Osteocyte (in vitro differentiated cells): ENCODE measurements around the gene FREY1. TPM values are rescaled to one million over a fixed set of nuclear protein-coding genes. Genes with fewer than 3 reads are reported as not detected.

Experiments used
- DNase-seq: peaks from one replicate; pipeline ENCODE4 v3.0.0; 2021; ENCODE audit warnings: mixed read lengths; ENCODE audit not compliant: unreplicated experiment; ENCODE audit errors: extremely low spot score
- H3K27ac Mint-ChIP-seq: one replicate; pipeline ENCODE4 v1.8.0; 2021; ENCODE audit warnings: mild to moderate bottlenecking, mixed read lengths; ENCODE audit not compliant: unreplicated experiment
- H3K27me3 Mint-ChIP-seq: one replicate; pipeline ENCODE4 v1.8.0; 2021; ENCODE audit warnings: mixed read lengths; ENCODE audit not compliant: unreplicated experiment
- H3K36me3 Mint-ChIP-seq: one replicate; pipeline ENCODE4 v1.8.0; 2021; ENCODE audit warnings: mixed read lengths; ENCODE audit not compliant: unreplicated experiment
- H3K4me1 Mint-ChIP-seq: one replicate; pipeline ENCODE4 v1.8.0; 2021; ENCODE audit warnings: mixed read lengths; ENCODE audit not compliant: unreplicated experiment
- H3K4me3 Mint-ChIP-seq: one replicate; pipeline ENCODE4 v1.8.0; 2021; ENCODE audit warnings: mild to moderate bottlenecking, moderate library complexity, mixed read lengths; ENCODE audit not compliant: unreplicated experiment
- H3K9me3 Mint-ChIP-seq: one replicate; pipeline ENCODE4 v1.8.0; 2021; ENCODE audit warnings: mixed read lengths; ENCODE audit not compliant: unreplicated experiment
- CTCF ChIP-seq: fragments of 200-600 bp; sonication (generic); IDR thresholded peaks from 2 replicates; pipeline ENCODE4 v1.5.0; 2021; ENCODE audit warnings: antibody characterized with exemption, mild to moderate bottlenecking, moderate library complexity
- long read RNA-seq: library from polyadenylated mRNA; unstranded; transcript quantifications from one replicate; pipeline ENCODE4 v2.0.0, GENCODE V29; 2021
- total RNA-seq: library from RNA; stranded (reverse); gene quantifications from 2 replicates; pipeline ENCODE4 v1.2.1, GENCODE V29; 2021

FREY1 gene
- 0.81 and 1.5 TPM in 2 replicates for total RNA-seq
- long read RNA-seq = 0 reads

- no peaks in the 10 kb centered on the region for H3K36me3 Mint-ChIP-seq
- no peaks in the 10 kb centered on the region for H3K4me1 Mint-ChIP-seq
- no peak for DNase-seq
- TF ChIP-seq CTCF = no peak
- H3K27ac Mint-ChIP-seq = no peak within 1 kb of the TSS
- H3K9me3 Mint-ChIP-seq = no peaks in the 10 kb centered on the region
- no peaks in the 10 kb centered on the region for H3K27me3 Mint-ChIP-seq
- no peak within 1 kb of the TSS for H3K4me3 Mint-ChIP-seq
Measured at GRCh38 chr11:45906965-45907611, at the start of gene FREY1. FREY1 (minus strand) TSS chr11:45907271; CDS start chr11:45907245, 26 bp downstream.

GRCh38 chr11:45949992-45950407 is 42.9 kb upstream of the FREY1 start:
- Mint-ChIP-seq H3K4me3 (no peak overlapping the region), H3K9me3 (no peaks in the 10 kb centered on the region), H3K36me3 (peaks cover 49% of the 10 kb centered on the region), H3K4me1 (no peaks in the 10 kb centered on the region), H3K27ac (no peak overlapping the region), H3K27me3 (no peaks in the 10 kb centered on the region)
- DNase-seq = no peak
- no peak for TF ChIP-seq CTCF

- no peak overlapping the region for H3K4me3 Mint-ChIP-seq
- no peaks in the 10 kb centered on the region for H3K4me1 Mint-ChIP-seq
- H3K9me3 Mint-ChIP-seq = no peaks in the 10 kb centered on the region
- H3K36me3 Mint-ChIP-seq = peaks cover 56% of the 10 kb centered on the region
- H3K27me3 Mint-ChIP-seq = no peaks in the 10 kb centered on the region
- DNase-seq = no peak
- H3K27ac Mint-ChIP-seq = no peak overlapping the region
- no peak for TF ChIP-seq CTCF
Measured at GRCh38 chr11:45948356-45948755, 41.3 kb upstream of the FREY1 start.

- Mint-ChIP-seq H3K27me3 (no peaks in the 10 kb centered on the region), H3K36me3 (peaks cover 57% of the 10 kb centered on the region), H3K4me3 (no peak overlapping the region), H3K27ac (no peak overlapping the region), H3K4me1 (no peaks in the 10 kb centered on the region), H3K9me3 (no peaks in the 10 kb centered on the region)
- no peak for TF ChIP-seq CTCF
- no peak for DNase-seq
Measured at GRCh38 chr11:45947885-45948284, 40.8 kb upstream of the FREY1 start.

- no peak for DNase-seq
- H3K4me1 Mint-ChIP-seq = no peaks in the 10 kb centered on the region
- H3K4me3 Mint-ChIP-seq = no peak overlapping the region
- no peak overlapping the region for H3K27ac Mint-ChIP-seq
- no peaks in the 10 kb centered on the region for H3K27me3 Mint-ChIP-seq
- H3K9me3 Mint-ChIP-seq = no peaks in the 10 kb centered on the region
- peaks cover 57% of the 10 kb centered on the region for H3K36me3 Mint-ChIP-seq
- TF ChIP-seq CTCF = no peak
Measured at GRCh38 chr11:45945397-45945999, 38.4 kb upstream of the FREY1 start.
